ENCODE results near the gene FAM120AOS. TPM values are rescaled to one million over a fixed set of nuclear protein-coding genes. Genes with fewer than 3 reads are reported as not detected.

FAM120AOS gene
- total RNA-seq, 2 experiments from 2014 or later = 32.8 to 36.4 TPM

DNA sequence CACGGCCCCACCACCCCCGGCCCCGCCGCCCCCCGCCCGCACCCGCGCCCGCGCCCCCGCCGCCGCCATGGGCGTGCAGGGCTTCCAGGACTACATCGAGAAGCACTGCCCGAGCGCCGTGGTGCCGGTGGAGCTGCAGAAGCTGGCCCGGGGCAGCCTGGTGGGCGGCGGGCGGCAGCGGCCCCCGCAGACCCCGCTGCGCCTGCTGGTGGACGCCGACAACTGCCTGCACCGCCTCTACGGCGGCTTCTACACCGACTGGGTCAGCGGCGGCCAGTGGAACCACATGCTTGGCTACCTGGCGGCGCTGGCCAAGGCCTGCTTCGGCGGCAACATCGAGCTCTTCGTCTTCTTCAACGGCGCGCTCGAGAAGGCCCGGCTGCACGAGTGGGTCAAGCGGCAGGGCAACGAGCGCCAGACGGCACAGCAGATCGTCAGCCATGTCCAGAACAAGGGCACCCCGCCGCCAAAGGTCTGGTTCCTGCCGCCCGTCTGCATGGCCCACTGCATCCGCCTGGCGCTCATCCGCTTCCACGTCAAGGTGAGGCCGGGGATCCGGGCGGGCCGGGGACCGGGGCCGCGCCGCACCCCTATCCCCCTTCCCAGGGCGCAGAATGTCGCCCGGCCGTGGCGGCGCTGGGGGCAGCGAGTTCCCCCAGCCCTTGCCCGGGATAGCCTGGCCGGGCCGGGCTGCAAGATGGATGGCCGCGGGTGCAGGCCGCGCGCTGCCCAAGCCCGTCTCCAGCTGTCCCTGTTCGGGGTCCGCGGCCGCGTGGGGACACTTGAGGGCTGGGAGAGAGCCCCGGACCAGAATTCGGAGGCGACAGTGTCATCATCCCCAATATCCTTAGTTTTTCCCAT lies 1.3 kb downstream of the FAM120AOS start:
- Mint-ChIP-seq H3K27me3 (no peaks in the 10 kb centered on the region), H3K4me1 (ENCODE audit: low read depth) (peaks cover 43% of the 10 kb centered on the region), H3K4me3 (peak overlapping the region; percentile 78), H3K9me3 (no peaks in the 10 kb centered on the region), H3K36me3 (ENCODE audit: low read depth) (peaks cover 65% of the 10 kb centered on the region), H3K27ac (peak overlapping the region; percentile 86)
- ATAC-seq (peak; percentile 14), DNase-seq (peak; percentile 59)
- POLR2A ChIA-PET = interaction anchor here (1.0 to 4.7 kb wide), 6 partner anchors 11 to 114 kb away, joined by 3 to 31 read pairs (median 5); no protein-coding TSS in a partner anchor
- CTCF ChIA-PET = interaction anchor here (1.0 kb wide), 1 partner anchor 114 kb away, joined by 7 read pairs; no protein-coding TSS in a partner anchor
- TF ChIP-seq, protein P1, sequence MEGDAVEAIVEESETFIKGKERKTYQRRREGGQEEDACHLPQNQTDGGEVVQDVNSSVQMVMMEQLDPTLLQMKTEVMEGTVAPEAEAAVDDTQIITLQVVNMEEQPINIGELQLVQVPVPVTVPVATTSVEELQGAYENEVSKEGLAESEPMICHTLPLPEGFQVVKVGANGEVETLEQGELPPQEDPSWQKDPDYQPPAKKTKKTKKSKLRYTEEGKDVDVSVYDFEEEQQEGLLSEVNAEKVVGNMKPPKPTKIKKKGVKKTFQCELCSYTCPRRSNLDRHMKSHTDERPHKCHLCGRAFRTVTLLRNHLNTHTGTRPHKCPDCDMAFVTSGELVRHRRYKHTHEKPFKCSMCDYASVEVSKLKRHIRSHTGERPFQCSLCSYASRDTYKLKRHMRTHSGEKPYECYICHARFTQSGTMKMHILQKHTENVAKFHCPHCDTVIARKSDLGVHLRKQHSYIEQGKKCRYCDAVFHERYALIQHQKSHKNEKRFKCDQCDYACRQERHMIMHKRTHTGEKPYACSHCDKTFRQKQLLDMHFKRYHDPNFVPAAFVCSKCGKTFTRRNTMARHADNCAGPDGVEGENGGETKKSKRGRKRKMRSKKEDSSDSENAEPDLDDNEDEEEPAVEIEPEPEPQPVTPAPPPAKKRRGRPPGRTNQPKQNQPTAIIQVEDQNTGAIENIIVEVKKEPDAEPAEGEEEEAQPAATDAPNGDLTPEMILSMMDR (IDR thresholded peaks at IDR 0.05) = no peak
- intact Hi-C loops (cut with micrococcal nuclease) = loop anchor here (10.0 kb wide), 1 partner anchor 113 kb away; no protein-coding TSS in a partner anchor

DNA sequence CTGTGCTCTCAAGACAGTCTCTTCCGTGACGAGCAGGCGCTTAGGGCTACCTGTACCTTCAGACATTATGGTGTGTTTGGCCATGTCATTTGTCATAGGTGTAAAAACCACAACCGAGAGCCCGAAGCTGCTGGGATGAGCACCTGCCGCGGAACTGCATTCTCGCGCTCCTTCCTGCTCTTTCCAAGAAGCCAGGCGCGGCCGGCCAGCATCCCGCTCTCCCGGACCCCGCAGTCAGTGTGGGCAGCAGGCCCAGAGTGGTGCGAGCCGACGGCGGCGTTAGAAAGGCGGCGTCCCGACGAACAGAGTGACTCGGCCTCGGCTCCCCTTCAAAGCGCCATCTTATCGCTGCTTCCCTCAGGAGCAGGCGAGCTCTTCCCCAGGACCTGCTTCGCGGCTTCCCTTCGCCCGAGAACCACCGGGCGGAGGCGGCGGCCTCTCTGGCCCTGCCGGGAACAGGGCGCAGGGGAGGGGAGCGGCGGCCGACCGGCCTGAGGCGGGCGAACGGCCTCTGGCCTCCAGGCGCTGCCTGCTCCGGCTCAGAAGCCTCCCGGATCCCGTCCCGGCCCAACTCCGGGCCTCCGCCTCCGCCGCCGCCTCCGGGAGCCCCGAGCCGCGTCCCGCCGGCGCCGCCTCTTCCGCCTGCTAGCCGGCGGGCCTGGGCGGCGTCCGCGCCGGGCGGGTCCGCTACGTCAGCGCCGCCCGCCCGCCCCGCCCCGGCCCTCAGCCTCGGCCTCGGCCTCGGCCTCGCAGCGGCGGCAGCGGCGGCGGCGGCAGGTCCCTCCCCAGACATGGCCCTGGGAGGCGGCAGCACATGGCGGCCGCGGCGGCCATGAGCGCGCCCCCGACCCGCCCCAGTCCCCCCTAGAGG lies 2.2 kb downstream of the FAM120AOS start, which contains the start of gene FAM120A:
FAM120A (plus strand) TSS at position 741 of the 871 bp plus-strand sequence. CDS start 231 bp downstream, outside the sequence.
- ChIA-PET CTCF (interaction anchor here (0.7 to 1.1 kb wide), 4 partner anchors 10 to 342 kb away, joined by 3 to 7 read pairs (median 4); no protein-coding TSS in a partner anchor), POLR2A (interaction anchor here (0.8 to 4.7 kb wide), 8 partner anchors 9 to 354 kb away, joined by 3 to 31 read pairs (median 4); no protein-coding TSS in a partner anchor)
- ATAC-seq = peak; percentile 80
- TF ChIP-seq, protein P1 (IDR thresholded peaks at IDR 0.05) = no peak
- H3K27ac Mint-ChIP-seq = peak within 1 kb of the TSS; percentile 95
- H3K36me3 Mint-ChIP-seq (ENCODE audit: low read depth) = peaks cover 64% of the 10 kb centered on the region
- intact Hi-C loops (cut with micrococcal nuclease) = loop anchor here (10.0 kb wide), 1 partner anchor 114 kb away; no protein-coding TSS in a partner anchor
- peak within 1 kb of the TSS; percentile 87 for H3K4me3 Mint-ChIP-seq
- no peaks in the 10 kb centered on the region for H3K27me3 Mint-ChIP-seq
- no peaks in the 10 kb centered on the region for H3K9me3 Mint-ChIP-seq
- DNase-seq = peak; percentile 76
- H3K4me1 Mint-ChIP-seq (ENCODE audit: low read depth) = peaks cover 36% of the 10 kb centered on the region

DNA sequence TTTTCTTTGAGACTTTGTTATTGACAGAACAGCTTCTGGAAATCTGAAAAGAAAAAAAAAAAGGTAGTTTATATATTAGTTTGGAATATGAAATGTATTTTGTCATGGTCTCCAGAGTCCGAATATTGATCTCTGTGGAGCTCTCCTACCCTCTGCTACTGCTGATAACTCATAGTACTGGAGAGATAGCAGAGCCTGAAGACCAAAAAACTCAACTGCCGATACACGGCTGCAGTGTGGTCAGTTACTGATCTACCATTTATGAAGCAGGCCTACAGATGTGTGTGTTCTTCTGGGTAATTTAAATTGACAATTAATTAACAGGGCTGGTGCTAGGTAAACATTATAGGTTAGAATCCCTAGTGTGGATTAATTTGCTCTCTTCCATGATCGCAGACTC lies 5.7 kb downstream of the FAM120AOS start:
- Mint-ChIP-seq H3K4me1 (ENCODE audit: low read depth) (peaks cover 18% of the 10 kb centered on the region), H3K36me3 (ENCODE audit: low read depth) (peaks cover 52% of the 10 kb centered on the region), H3K4me3 (no peak overlapping the region), H3K9me3 (no peaks in the 10 kb centered on the region), H3K27ac (peak overlapping the region; percentile 7), H3K27me3 (no peaks in the 10 kb centered on the region)
- ChIA-PET CTCF (interaction anchor here (0.8 kb wide), 1 partner anchor 91 kb away, joined by 3 read pairs; no protein-coding TSS in a partner anchor), POLR2A (interaction anchor here (0.8 kb wide), 1 partner anchor 17 kb away, joined by 3 read pairs; no protein-coding TSS in a partner anchor)
- DNase-seq (no peak), ATAC-seq (no peak)
- TF ChIP-seq, protein P1 (IDR thresholded peaks at IDR 0.05) = no peak
- intact Hi-C loops (cut with micrococcal nuclease) = no loop called here

DNA sequence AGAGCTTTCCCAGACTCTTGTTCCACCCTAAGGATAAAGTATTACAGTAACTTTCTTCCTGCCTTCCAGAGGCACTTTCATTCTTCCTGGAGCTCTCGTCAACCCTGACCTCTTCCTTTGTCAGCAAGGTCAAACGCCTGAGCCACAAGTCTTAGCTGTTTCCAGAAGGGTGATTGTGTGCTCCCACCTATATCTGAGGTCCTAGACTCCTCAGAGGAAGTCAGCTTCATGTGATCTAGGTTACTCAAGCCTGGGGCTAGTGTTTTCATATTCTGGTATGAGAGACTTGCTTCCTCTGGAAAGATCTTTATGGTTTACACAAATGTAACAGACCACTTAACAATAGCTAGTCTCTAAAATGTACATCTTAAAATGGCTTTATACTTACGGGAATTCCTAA lies 7.3 kb downstream of the FAM120AOS start:
- CTCF ChIA-PET = interaction anchor here (1.0 to 1.7 kb wide), 3 partner anchors 18 to 286 kb away, joined by 3 read pairs; no protein-coding TSS in a partner anchor
- Mint-ChIP-seq H3K4me3 (no peak overlapping the region), H3K27me3 (no peaks in the 10 kb centered on the region), H3K4me1 (ENCODE audit: low read depth) (peaks cover 18% of the 10 kb centered on the region), H3K27ac (peak overlapping the region; percentile 62), H3K36me3 (ENCODE audit: low read depth) (peaks cover 49% of the 10 kb centered on the region), H3K9me3 (no peaks in the 10 kb centered on the region)
- TF ChIP-seq, protein P1 (IDR thresholded peaks at IDR 0.05) = no peak
- no peak for DNase-seq
- no peak for ATAC-seq
- POLR2A ChIA-PET = interaction anchor here (0.8 to 0.9 kb wide), 2 partner anchors 10 to 120 kb away, joined by 3 read pairs; no protein-coding TSS in a partner anchor
- intact Hi-C loops (cut with micrococcal nuclease) = no loop called here
